Activated CD8-positive, alpha-beta memory T cell treated with anti-CD3 and anti-CD28 coated beads, Interleukin-2, amount 10 ng/mL, durations not matched to agents 7 days and 5 days (primary cell): ENCODE measurements around the gene SYK. TPM values are rescaled to one million over a fixed set of nuclear protein-coding genes. Genes with fewer than 3 reads are reported as not detected.
A peak's percentile ranks its signal among the peaks of the same experiment; 100 is the strongest.

ENCODE experiments used
- ATAC-seq: fragments of 150-1000 bp; cut with Tn5 transposase; one replicate; pipeline ENCODE4 v1.10.0; 2021; ENCODE audit warnings: moderate library complexity
- CTCF ChIA-PET: fragments of 350-600 bp; sonication (Branson Sonifier 250); formaldehyde crosslinking; loops from one replicate; lab custom pipeline; 2021; ENCODE audit warnings: antibody characterized with exemption; lab: Charles Lee
- DNase-seq: peaks from one replicate; pipeline ENCODE4 v3.0.0-alpha.2; 2020
- H3K27ac Mint-ChIP-seq: one replicate; pipeline ENCODE4 v1.8.0; 2021; ENCODE audit warnings: mild to moderate bottlenecking, mixed read lengths
- H3K27me3 Mint-ChIP-seq: one replicate; pipeline ENCODE4 v1.8.0; 2021; ENCODE audit warnings: mixed read lengths
- H3K36me3 Mint-ChIP-seq: one replicate; pipeline ENCODE4 v1.8.0; 2021; ENCODE audit warnings: mild to moderate bottlenecking, mixed read lengths
- H3K4me1 Mint-ChIP-seq: one replicate; pipeline ENCODE4 v1.8.0; 2021; ENCODE audit warnings: mixed read lengths
- H3K4me3 Mint-ChIP-seq: one replicate; pipeline ENCODE4 v1.8.0; 2021; ENCODE audit warnings: mild to moderate bottlenecking, moderate library complexity, mixed read lengths
- H3K9me3 Mint-ChIP-seq: one replicate; pipeline ENCODE4 v1.8.0; 2022; ENCODE audit warnings: low read depth, mixed read lengths
- total RNA-seq, 2 experiments: library from RNA; stranded (reverse); gene quantifications; one replicate each; pipeline ENCODE4 v1.2.3, GENCODE V29; 2021

The SYK gene
- total RNA-seq, 2 experiments from 2014 or later: 0.26 to 0.28 TPM

DNA sequence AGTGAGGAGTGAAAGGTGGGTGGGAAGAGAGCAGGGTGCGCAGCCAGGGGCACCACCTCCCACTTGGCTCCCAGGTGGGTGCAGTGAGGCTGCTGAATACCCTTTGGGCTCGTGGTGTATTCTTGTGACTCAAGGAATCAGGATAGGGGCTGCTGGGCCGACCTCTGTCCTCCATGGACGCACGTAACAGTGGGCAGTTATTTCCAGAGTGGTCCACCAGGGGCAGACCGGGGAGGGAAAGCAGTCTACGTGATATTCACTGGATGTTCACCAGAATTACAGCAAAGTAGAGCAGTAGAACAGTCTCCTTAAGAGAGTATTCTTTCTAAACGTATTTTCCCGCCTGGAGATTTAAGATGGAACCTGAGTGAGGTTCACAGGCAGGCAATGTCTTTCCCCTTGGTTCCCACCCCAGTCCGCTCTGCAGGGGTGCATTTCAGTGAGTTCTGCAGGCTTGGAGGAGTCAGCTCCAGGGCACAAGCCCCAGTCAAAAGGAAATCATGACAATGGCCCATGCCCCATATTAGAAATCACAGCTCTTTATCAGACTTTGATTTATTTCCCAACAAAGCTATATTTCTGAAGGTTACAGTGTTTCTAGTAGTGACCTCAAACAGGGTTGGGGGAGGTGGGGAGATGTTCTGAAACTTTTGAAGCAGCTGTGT lies 88.7 kb downstream of the SYK start:
- H3K36me3 Mint-ChIP-seq: no peaks in the 10 kb centered on the region

DNA sequence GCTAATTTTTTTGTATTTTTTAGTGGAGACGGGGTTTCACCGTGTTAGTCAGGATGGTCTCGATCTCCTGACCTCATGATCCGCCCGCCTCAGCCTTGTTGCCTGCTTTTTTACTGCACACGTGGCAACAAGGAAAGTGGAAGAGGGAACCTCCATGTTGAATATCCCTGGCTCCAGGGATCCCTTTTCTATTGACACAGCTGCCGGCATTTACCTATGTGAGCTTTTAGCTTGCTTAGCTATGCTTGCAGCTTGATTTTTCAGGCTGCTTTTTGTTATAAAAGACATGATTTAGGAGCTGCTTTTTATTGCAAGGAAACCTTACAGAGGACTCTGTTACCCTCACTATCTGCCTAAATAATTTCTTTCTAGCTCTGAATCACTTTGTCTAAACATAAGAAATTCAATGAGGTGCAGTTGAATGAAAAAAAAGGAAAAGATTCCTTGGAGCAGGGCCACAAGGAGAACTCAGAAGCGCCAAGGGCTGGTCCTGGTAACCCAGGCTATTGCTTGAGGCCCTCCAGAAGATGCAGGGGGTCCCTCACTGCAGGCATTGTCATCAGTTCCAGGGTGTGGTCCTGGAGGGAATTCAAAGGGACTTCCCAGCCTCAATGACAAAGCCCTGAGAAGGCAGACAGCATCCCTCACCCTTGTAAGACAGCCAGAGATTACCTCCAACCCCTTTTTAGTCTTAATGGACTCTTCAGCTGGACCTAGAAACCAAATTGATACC lies 89.9 kb downstream of the SYK start:
- DNase-seq (peak; percentile 22), ATAC-seq (no peak)
- H3K4me3 Mint-ChIP-seq: no peak overlapping the region
- H3K36me3 Mint-ChIP-seq: no peaks in the 10 kb centered on the region
- no peaks in the 10 kb centered on the region for H3K4me1 Mint-ChIP-seq
- H3K9me3 Mint-ChIP-seq: no peaks in the 10 kb centered on the region
- peaks cover 20% of the 10 kb centered on the region for H3K27me3 Mint-ChIP-seq
- CTCF ChIA-PET: no interaction called here
- H3K27ac Mint-ChIP-seq: no peak overlapping the region

More for the DNA sequence above, 88.7 kb downstream of the SYK start:
- Mint-ChIP-seq H3K27ac (no peak overlapping the region), H3K9me3 (peaks cover 2% of the 10 kb centered on the region), H3K4me3 (no peak overlapping the region), H3K27me3 (peaks cover 20% of the 10 kb centered on the region), H3K4me1 (no peaks in the 10 kb centered on the region)
- ATAC-seq: no peak
- DNase-seq: no peak
- CTCF ChIA-PET: no interaction called here

- DNase-seq: peak; percentile 12
- CTCF ChIA-PET: no interaction called here
- H3K4me1 Mint-ChIP-seq: no peaks in the 10 kb centered on the region
- ATAC-seq: no peak
- no peak overlapping the region for H3K27ac Mint-ChIP-seq
- H3K9me3 Mint-ChIP-seq: no peaks in the 10 kb centered on the region
- H3K36me3 Mint-ChIP-seq: no peaks in the 10 kb centered on the region
- H3K27me3 Mint-ChIP-seq: peaks cover 20% of the 10 kb centered on the region
- no peak overlapping the region for H3K4me3 Mint-ChIP-seq
These were observed 91.3 kb downstream of the SYK start for GRCh38 chr9:90892918-90893317.

DNA sequence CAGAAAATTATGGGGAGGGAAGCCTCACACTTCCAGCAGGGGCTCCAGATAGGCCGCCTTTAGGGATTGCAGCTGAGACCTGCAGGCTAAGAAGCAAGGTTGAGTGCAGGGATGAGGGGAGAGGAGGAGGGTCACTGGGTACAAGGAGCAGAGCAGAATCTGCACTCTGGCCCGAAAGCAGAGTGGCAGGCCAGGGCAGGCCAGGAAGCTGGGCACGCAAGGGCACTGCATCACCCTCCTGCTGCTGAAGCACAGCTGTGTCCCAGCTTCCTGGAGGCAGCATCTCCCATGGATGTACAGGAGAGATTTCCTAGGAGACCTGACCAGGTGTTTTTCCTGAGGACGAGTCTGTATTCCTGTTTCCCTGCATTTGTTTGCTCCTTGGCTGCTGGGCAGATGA lies 92.1 kb downstream of the SYK start:
- peak; percentile 9 for DNase-seq
- H3K27ac Mint-ChIP-seq: no peak overlapping the region
- no peaks in the 10 kb centered on the region for H3K9me3 Mint-ChIP-seq
- H3K27me3 Mint-ChIP-seq: peaks cover 20% of the 10 kb centered on the region
- no peaks in the 10 kb centered on the region for H3K36me3 Mint-ChIP-seq
- H3K4me3 Mint-ChIP-seq: no peak overlapping the region
- no peaks in the 10 kb centered on the region for H3K4me1 Mint-ChIP-seq
- ATAC-seq: no peak
- CTCF ChIA-PET: no interaction called here

DNA sequence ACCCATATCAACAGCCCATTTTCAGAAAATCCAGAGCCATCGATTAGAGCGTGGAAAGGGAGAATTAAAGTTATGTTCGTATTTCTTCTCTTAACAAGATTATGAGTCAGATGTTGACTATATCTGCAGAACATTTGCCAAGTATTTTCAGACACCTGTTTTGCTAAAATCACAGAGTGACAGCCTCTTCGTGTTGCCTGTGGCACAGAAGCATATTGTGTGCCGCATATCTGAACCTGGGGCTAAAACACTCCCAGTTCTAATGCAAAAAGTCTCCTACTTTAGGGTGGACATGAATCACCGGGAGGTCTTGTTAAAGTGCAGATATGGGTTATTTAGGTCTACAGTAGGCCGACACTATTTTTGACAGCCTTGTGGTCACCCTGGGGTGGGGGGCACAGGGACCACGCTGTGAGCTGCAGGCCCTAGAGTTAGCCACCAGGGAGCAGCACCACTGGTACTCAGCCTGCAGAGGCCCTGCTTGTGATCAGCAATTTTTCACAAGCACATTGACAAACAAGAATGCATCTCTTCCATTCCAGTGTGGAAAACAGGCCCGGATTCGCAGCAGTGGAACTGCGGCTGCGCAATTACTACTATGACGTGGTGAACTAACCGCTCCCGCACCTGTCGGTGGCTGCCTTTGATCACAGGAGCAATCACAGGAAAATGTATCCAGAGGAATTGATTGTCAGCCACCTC lies 93.5 kb downstream of the SYK start:
- no peaks in the 10 kb centered on the region for H3K36me3 Mint-ChIP-seq
- H3K4me3 Mint-ChIP-seq: no peak overlapping the region
- DNase-seq (peak; percentile 40), ATAC-seq (no peak)
- H3K9me3 Mint-ChIP-seq: no peaks in the 10 kb centered on the region
- H3K4me1 Mint-ChIP-seq: no peaks in the 10 kb centered on the region
- CTCF ChIA-PET: interaction anchor here (0.7 kb wide), 1 partner anchor 35 kb away, joined by 3 read pairs; no protein-coding TSS in a partner anchor
- H3K27me3 Mint-ChIP-seq: peaks cover 18% of the 10 kb centered on the region
- no peak overlapping the region for H3K27ac Mint-ChIP-seq

DNA sequence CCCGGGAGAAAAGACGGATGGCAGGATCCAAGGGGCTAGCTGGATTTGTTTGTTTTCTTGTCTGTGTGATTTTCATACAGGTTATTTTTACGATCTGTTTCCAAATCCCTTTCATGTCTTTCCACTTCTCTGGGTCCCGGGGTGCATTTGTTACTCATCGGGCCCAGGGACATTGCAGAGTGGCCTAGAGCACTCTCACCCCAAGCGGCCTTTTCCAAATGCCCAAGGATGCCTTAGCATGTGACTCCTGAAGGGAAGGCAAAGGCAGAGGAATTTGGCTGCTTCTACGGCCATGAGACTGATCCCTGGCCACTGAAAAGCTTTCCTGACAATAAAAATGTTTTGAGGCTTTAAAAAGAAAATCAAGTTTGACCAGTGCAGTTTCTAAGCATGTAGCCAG lies 94.2 kb downstream of the SYK start:
- DNase-seq (peak; percentile 12), ATAC-seq (no peak)
- no peak overlapping the region for H3K4me3 Mint-ChIP-seq
- H3K27ac Mint-ChIP-seq: no peak overlapping the region
- no peaks in the 10 kb centered on the region for H3K36me3 Mint-ChIP-seq
- peaks cover 18% of the 10 kb centered on the region for H3K27me3 Mint-ChIP-seq
- CTCF ChIA-PET: interaction anchor here (0.7 kb wide), 1 partner anchor 35 kb away, joined by 3 read pairs; no protein-coding TSS in a partner anchor
- H3K4me1 Mint-ChIP-seq: no peaks in the 10 kb centered on the region
- no peaks in the 10 kb centered on the region for H3K9me3 Mint-ChIP-seq

DNA sequence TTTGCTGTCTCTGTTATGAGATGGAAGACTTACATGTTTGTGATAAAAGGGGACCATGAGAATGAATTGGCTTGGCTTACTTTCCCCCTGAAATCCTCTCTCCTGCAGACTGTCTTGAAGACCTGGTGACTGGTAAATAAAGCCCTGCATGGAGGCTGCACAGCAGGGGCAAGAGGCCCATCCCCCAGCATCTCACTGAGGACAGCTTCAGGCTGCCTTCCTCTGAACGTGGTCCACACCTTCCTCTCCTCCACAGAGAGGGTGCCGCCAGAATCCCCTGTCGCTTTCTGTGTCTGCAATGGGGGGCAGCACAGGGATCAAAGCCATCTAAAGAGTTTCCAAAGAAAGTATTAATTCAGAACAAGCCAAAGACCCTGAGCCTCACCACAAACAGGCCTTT lies 94.6 kb downstream of the SYK start:
- H3K36me3 Mint-ChIP-seq: no peaks in the 10 kb centered on the region
- no peaks in the 10 kb centered on the region for H3K4me1 Mint-ChIP-seq
- DNase-seq (peak; percentile 31), ATAC-seq (no peak)
- no peak overlapping the region for H3K4me3 Mint-ChIP-seq
- no peaks in the 10 kb centered on the region for H3K9me3 Mint-ChIP-seq
- CTCF ChIA-PET: no interaction called here
- peaks cover 18% of the 10 kb centered on the region for H3K27me3 Mint-ChIP-seq
- H3K27ac Mint-ChIP-seq: no peak overlapping the region

- DNase-seq: peak; percentile 18
- H3K27ac Mint-ChIP-seq: no peak overlapping the region
- peaks cover 4% of the 10 kb centered on the region for H3K27me3 Mint-ChIP-seq
- H3K36me3 Mint-ChIP-seq: no peaks in the 10 kb centered on the region
- H3K4me1 Mint-ChIP-seq: no peaks in the 10 kb centered on the region
- no peaks in the 10 kb centered on the region for H3K9me3 Mint-ChIP-seq
- ATAC-seq: no peak
- CTCF ChIA-PET: interaction anchor here (0.7 kb wide), 1 partner anchor 830 kb away, joined by 3 read pairs; no protein-coding TSS in a partner anchor
- no peak overlapping the region for H3K4me3 Mint-ChIP-seq
These were observed 96.6 kb downstream of the SYK start for GRCh38 chr9:90898228-90898627.

GRCh38 chr9:90899287-90899686 lies 97.7 kb downstream of the SYK start:
- no peak overlapping the region for H3K4me3 Mint-ChIP-seq
- ATAC-seq: no peak
- no peaks in the 10 kb centered on the region for H3K36me3 Mint-ChIP-seq
- no peaks in the 10 kb centered on the region for H3K4me1 Mint-ChIP-seq
- H3K9me3 Mint-ChIP-seq: no peaks in the 10 kb centered on the region
- peaks cover 3% of the 10 kb centered on the region for H3K27me3 Mint-ChIP-seq
- CTCF ChIA-PET: no interaction called here
- no peak overlapping the region for H3K27ac Mint-ChIP-seq
- DNase-seq: peak; percentile 11

GRCh38 chr9:90900130-90900529 lies 98.5 kb downstream of the SYK start:
- Mint-ChIP-seq H3K4me3 (no peak overlapping the region), H3K27ac (no peak overlapping the region), H3K27me3 (peaks cover 8% of the 10 kb centered on the region), H3K4me1 (no peaks in the 10 kb centered on the region), H3K36me3 (no peaks in the 10 kb centered on the region), H3K9me3 (no peaks in the 10 kb centered on the region)
- DNase-seq (peak; percentile 11), ATAC-seq (no peak)
- CTCF ChIA-PET: no interaction called here

- Mint-ChIP-seq H3K27me3 (peaks cover 21% of the 10 kb centered on the region), H3K36me3 (no peaks in the 10 kb centered on the region), H3K9me3 (no peaks in the 10 kb centered on the region), H3K4me3 (no peak overlapping the region), H3K4me1 (no peaks in the 10 kb centered on the region), H3K27ac (no peak overlapping the region)
- ATAC-seq: no peak
- no peak for DNase-seq
- CTCF ChIA-PET: no interaction called here
These were observed 100.3 kb downstream of the SYK start for GRCh38 chr9:90901933-90902332.

DNA sequence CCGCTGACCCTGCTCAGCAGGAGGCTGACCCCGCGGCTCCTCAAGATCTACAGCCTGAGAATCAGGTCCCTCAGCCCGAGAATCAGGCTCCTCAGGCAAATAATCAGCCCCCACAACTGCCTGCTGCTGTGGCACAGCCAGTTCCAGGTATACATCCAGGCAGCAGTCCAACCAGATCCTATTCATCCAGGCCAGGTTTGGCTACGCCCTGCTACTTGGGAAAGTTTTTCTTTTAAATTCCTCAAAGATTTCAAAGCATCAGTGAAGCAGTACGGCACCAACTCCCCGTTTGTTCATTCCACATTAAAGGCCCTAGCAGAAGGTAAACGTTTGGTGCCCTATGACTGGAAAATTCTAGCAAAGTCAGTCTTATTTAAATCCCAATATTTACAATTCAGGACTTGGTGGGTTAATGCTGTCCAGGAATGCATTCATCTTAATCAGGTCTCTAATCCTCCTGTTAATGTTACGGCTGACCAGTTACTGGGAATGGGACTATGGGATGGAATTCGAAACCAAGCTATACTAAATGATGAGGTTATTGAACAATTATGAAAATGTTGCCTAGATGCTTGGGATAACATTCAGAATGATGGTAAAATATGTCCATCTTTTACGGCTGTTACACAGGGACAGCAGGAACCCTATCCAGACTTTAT lies 102.3 kb downstream of the SYK start:
- no peak overlapping the region for H3K4me3 Mint-ChIP-seq
- H3K4me1 Mint-ChIP-seq: no peaks in the 10 kb centered on the region
- no peak overlapping the region for H3K27ac Mint-ChIP-seq
- H3K36me3 Mint-ChIP-seq: no peaks in the 10 kb centered on the region
- no peak for DNase-seq
- ATAC-seq: no peak
- peaks cover 23% of the 10 kb centered on the region for H3K27me3 Mint-ChIP-seq
- CTCF ChIA-PET: no interaction called here
- no peaks in the 10 kb centered on the region for H3K9me3 Mint-ChIP-seq
